Measurements from ENCODE around the gene NRSN1.
"Not testable (repeated sequence)": the region's sequence is repeated elsewhere in the genome, so short reads cannot be mapped to it uniquely, and the experiment has no call there.

Gene NRSN1

DNA sequence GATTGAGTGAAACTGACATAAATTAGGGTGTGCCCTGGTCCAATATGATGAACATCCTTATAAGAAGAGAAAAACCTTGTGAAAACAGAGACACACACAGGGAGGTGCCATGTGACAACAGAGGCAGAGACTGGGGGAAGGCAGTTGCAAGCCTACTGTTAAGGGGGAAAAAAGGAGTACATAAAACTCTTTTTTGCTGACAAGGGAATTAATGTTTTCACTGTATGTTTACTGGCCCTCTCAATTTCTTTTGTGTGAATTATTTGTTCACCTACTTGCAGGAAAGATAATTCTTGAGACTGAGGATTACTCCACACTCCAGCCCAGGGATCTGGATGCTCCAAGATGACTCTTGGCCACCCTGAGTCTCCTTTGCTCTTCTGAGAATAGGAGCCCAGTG lies 12.1 kb upstream of the NRSN1 start:
- Histone ChIP-seq H3K9me3 (no peaks in the 10 kb centered on the region), H3K4me3 (no peak overlapping the region), H3K36me3 (replicated peaks) (no peaks in the 10 kb centered on the region), H3K4me1 (no peaks in the 10 kb centered on the region), H3K27me3 (ENCODE audit: low read depth) (no peaks in the 10 kb centered on the region)
- DNase-seq (ENCODE audit: low spot score in 2 of 2), result no peak
- in situ Hi-C loops (cut with MboI; ENCODE audit: low sequenced_read_pairs), result no loop called here

DNA sequence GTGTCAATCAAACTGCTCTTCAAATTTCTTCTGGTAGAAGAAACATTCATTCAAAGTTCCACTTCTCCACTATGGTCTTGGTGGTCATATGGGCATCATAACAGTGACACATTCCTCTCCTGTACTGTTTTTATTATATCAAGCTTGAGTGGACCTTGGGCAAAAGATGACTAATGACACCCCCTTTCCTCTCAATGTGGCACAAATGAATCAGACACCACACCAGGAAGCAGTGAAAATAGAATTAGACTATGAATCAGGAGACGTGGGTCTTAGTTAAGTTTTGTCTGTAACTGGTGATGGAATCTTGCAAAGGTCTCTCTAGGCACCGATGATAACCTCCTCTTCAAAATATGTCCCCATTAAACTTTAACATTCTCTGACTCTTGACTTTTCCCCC lies 9.0 kb upstream of the NRSN1 start:
- DNase-seq (ENCODE audit: low spot score in 2 of 2), result no peak
- H3K36me3 ChIP-seq (replicated peaks), result no peaks in the 10 kb centered on the region
- no peaks in the 10 kb centered on the region for H3K4me1 ChIP-seq
- in situ Hi-C loops (cut with MboI; ENCODE audit: low sequenced_read_pairs), result no loop called here
- H3K9me3 ChIP-seq, result no peaks in the 10 kb centered on the region
- no peaks in the 10 kb centered on the region for H3K27me3 ChIP-seq (ENCODE audit: low read depth)
- H3K4me3 ChIP-seq, result no peak overlapping the region

DNA sequence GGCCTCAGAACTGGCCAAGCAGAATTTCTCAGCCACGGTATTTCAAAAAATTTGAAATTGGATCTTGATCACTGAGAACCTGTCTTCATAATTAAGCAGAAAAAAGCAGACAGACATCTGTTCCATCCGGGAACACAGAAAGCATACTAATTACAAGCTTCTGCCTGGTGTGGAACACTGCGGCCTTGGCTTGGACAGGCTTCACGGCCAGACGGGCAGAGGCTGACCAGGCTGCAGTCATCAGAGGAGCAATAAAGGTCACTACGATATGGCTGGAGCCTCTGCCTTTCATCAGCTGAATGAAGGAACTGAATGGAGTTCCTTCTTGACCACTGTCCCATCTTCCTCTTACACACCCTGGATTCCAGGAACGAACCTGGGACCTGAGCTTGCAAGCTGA lies 3.9 kb upstream of the NRSN1 start:
- in situ Hi-C loops (cut with MboI; ENCODE audit: low sequenced_read_pairs), result no loop called here
- no peak for DNase-seq (ENCODE audit: low spot score in 2 of 2)
- Histone ChIP-seq H3K4me1 (no peaks in the 10 kb centered on the region), H3K36me3 (replicated peaks) (no peaks in the 10 kb centered on the region), H3K27me3 (ENCODE audit: low read depth) (no peaks in the 10 kb centered on the region), H3K9me3 (no peaks in the 10 kb centered on the region), H3K4me3 (no peak overlapping the region)

DNA sequence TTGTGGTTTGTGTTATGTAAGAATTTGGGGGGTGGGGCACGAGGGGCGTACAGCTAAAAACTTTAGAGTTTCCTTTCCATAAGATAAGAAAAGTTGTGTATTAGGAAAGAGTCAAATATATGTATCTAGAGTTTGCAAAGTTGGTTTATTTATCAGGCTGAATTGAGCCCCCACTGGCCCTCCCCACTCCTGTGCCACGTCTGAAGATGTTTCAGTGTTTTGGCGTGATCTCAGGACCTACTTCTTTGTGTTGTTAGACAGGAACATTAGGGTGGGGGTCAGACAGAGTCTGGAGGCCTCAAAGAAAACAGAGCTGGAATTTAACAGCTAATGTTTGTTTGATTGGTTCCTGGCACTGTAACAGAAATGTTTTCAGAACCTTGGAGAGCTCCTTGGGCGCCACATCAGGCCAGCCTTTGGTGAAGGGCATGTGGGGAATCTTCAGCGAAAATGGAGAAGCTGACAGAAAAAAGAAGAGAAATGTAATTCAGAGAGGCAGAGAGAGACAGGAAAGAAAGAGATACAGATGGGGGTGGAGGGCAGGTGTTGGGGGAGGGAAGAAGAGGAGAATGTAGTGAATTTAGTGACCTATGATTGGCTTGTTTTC lies 674 bp downstream of the NRSN1 start:
- Histone ChIP-seq H3K36me3 (replicated peaks) (no peaks in the 10 kb centered on the region), H3K27me3 (ENCODE audit: low read depth) (no peaks in the 10 kb centered on the region), H3K4me1 (no peaks in the 10 kb centered on the region), H3K9me3 (no peaks in the 10 kb centered on the region), H3K4me3 (no peak overlapping the region)
- in situ Hi-C loops (cut with MboI; ENCODE audit: low sequenced_read_pairs), result no loop called here
- DNase-seq (ENCODE audit: low spot score in 2 of 2), result peak; percentile 13 to 70

DNA sequence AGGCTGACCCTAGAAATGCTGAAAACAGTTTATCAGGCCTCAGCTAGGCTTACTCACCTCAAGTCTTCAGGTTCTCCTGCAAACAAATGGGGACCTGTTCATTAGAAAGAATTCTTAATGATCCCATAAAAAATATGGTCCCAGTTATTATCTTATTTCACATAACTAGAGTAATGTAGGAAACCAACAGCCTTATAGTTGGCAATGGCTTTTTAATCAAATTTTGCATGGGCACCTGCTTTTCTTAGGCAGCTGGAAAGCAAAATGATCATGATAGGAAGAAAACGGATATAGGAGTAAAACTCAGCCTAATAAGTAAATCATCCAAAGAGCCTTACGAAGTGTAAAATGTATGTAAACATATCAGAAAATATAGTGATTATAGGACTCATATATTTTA lies 1.3 kb downstream of the NRSN1 start:
- no peak overlapping the region for H3K4me3 ChIP-seq
- no peaks in the 10 kb centered on the region for H3K4me1 ChIP-seq
- H3K27me3 ChIP-seq (ENCODE audit: low read depth), result no peaks in the 10 kb centered on the region
- in situ Hi-C loops (cut with MboI; ENCODE audit: low sequenced_read_pairs), result no loop called here
- DNase-seq (ENCODE audit: low spot score in 2 of 2), result no peak
- H3K9me3 ChIP-seq, result no peaks in the 10 kb centered on the region
- H3K36me3 ChIP-seq (replicated peaks), result no peaks in the 10 kb centered on the region

DNA sequence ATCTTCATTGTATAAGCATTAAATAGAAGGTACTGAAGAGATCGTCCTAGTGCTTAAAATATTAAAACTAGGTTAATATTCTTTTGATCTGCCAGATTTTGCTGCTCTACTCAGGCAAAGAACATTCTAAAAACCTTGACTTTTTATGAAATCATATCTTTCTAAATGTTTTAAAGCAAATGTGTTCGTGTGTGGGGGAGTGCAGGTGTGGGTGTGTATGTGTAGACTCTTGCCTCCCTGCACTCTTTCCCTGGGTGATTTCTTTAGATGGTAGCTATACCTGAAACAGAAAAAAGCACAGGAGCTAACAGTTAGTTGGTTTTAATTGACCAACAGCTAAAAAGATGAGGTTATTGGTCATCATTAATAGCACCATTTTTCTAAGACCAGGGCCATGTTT lies 5.7 kb downstream of the NRSN1 start:
- no peaks in the 10 kb centered on the region for H3K9me3 ChIP-seq
- H3K4me1 ChIP-seq, result no peaks in the 10 kb centered on the region
- no peaks in the 10 kb centered on the region for H3K27me3 ChIP-seq (ENCODE audit: low read depth)
- H3K4me3 ChIP-seq, result no peak overlapping the region
- no peak for DNase-seq (ENCODE audit: low spot score in 2 of 2)
- in situ Hi-C loops (cut with MboI; ENCODE audit: low sequenced_read_pairs), result no loop called here
- H3K36me3 ChIP-seq (replicated peaks), result no peaks in the 10 kb centered on the region

DNA sequence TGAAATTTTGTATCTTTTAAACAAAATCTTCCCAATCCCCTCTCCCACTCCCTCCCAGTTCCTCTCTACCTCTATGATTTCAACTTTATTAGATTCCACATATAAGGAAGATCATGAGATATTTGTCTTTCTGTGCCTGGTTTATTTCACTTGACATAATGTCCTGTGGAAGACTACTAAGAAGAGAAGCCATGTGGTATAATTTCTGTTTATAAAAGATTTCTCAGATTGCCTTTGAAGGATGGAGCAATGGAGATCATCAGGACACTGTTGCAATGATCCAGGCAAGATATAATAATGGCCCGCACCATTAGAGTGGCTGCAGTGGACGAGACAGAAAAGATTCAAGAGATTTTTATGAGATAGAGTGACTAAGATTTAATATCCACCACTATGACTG lies 13.1 kb downstream of the NRSN1 start:
- in situ Hi-C loops (cut with MboI; ENCODE audit: low sequenced_read_pairs), result no loop called here
- no peaks in the 10 kb centered on the region for H3K36me3 ChIP-seq (replicated peaks)
- H3K4me1 ChIP-seq, result no peaks in the 10 kb centered on the region
- DNase-seq (ENCODE audit: low spot score in 2 of 2), result no peak
- no peaks in the 10 kb centered on the region for H3K27me3 ChIP-seq (ENCODE audit: low read depth)
- H3K4me3 ChIP-seq, result no peak overlapping the region
- H3K9me3 ChIP-seq, result no peaks in the 10 kb centered on the region

DNA sequence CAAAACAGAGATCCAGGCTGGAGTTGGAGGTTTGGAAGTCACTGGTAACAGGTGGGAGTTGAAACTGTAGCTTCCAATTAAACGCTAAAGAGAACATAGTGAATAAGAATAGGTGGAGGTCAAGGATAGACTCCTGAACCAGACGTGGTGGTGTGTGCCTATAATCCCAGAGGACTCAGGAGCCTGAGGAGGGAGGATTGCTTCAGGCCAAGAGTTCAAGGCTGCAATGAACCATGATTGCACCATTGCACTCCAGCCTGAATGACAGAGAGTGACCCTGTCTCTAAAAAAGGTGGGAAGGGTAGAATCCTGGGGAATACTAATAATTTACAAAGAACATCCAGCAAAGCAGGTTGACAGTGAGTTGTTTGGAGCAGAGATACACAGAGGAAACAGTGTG lies 13.6 kb downstream of the NRSN1 start:
- H3K4me1 ChIP-seq, result no peaks in the 10 kb centered on the region
- no peaks in the 10 kb centered on the region for H3K27me3 ChIP-seq (ENCODE audit: low read depth)
- H3K4me3 ChIP-seq, result no peak overlapping the region
- H3K36me3 ChIP-seq (replicated peaks), result no peaks in the 10 kb centered on the region
- DNase-seq (ENCODE audit: low spot score in 2 of 2), result no peak
- no peaks in the 10 kb centered on the region for H3K9me3 ChIP-seq
- in situ Hi-C loops (cut with MboI; ENCODE audit: low sequenced_read_pairs), result no loop called here

DNA sequence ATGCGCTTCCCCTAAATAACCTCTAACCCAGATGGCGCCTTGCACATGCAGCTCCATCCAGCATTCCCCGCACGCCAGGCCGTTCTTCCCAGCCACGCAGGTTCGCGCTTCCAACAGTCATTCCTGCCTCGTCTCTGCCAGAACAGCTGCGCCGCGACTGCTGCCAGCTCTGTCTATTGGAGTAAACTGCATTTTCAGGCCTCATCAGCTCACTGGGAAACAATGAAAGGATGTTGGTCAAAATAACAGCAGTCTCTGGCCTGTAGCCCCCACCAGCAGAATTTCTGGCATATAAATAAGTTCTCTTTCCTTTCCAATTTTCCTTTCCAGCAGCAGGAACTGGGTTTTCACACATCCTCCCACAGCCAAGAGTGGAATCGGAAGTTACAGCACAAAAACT lies 14.6 kb downstream of the NRSN1 start:
- in situ Hi-C loops (cut with MboI; ENCODE audit: low sequenced_read_pairs), result no loop called here
- H3K27me3 ChIP-seq (ENCODE audit: low read depth), result no peaks in the 10 kb centered on the region
- DNase-seq (ENCODE audit: low spot score in 2 of 2), result no peak
- H3K36me3 ChIP-seq (replicated peaks), result no peaks in the 10 kb centered on the region
- H3K4me3 ChIP-seq, result no peak overlapping the region
- no peaks in the 10 kb centered on the region for H3K4me1 ChIP-seq
- H3K9me3 ChIP-seq, result no peaks in the 10 kb centered on the region

DNA sequence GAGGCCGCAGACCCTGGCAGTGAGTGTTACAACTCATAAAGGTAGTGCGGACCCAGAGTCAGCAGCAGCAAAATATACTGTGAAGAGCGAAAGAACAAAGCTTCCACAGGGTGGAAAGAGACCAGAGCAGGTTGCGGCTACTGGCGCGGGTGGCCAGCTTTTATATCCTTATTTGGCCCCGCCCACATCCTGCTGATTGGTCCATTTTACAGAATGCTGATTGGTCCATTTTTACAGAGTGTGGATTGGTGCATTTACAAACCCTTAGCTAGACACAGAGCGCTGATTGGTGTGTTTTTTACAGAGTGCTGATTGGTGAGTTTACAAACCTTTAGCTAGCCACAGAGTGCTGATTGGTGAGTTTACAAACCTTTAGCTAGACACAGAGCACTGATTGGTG lies 16.7 kb downstream of the NRSN1 start:
- H3K4me1 ChIP-seq; H3K36me3 ChIP-seq (replicated peaks); DNase-seq (ENCODE audit: low spot score in 2 of 2); H3K4me3 ChIP-seq; H3K9me3 ChIP-seq; H3K27me3 ChIP-seq (ENCODE audit: low read depth); in situ Hi-C loops (cut with MboI; ENCODE audit: low sequenced_read_pairs): not testable (repeated sequence)

DNA sequence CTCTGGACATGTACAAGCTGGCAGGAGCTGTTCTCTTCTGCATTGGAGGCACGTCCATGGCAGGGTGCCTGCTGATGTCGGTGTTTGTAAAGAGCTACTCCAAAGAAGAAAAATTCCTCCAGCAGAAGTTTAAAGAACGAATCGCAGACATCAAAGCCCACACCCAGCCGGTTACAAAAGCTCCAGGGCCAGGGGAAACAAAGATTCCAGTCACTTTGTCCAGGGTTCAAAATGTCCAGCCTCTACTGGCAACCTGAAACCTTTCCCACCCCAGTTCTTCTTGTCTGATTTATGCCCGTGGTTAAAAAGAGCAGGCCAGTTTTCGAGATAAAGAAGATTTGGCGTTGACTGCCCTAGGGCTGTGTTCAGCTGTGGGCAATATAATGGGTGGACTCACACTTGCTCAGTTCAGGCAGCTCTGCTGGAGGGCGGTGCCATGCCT lies 19.7 kb downstream of the NRSN1 start:
- Histone ChIP-seq H3K4me1 (no peaks in the 10 kb centered on the region), H3K36me3 (replicated peaks) (no peaks in the 10 kb centered on the region), H3K27me3 (ENCODE audit: low read depth) (no peaks in the 10 kb centered on the region), H3K4me3 (no peak overlapping the region), H3K9me3 (no peaks in the 10 kb centered on the region)
- in situ Hi-C loops (cut with MboI; ENCODE audit: low sequenced_read_pairs), result no loop called here
- DNase-seq (ENCODE audit: low spot score in 2 of 2), result no peak

DNA sequence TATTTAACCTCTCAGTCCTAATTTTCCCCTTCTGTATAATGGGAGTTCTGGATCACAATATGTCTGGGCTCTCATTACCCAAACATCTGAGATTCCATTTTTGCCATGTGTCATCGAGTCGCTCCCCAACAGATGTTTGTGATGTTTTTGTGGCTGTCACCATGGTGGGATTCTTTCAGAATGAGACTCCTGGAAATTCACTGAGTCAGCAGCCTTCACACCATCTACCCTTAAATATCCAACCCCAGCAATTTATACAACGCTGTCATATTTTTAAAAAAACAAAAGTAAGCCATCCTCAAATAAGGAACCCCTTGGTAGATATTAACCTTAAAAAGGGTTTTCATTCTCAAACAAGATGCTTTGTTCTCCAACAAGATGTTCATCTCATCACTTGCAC lies 20.9 kb downstream of the NRSN1 start:
- H3K4me3 ChIP-seq, result no peak overlapping the region

DNA sequence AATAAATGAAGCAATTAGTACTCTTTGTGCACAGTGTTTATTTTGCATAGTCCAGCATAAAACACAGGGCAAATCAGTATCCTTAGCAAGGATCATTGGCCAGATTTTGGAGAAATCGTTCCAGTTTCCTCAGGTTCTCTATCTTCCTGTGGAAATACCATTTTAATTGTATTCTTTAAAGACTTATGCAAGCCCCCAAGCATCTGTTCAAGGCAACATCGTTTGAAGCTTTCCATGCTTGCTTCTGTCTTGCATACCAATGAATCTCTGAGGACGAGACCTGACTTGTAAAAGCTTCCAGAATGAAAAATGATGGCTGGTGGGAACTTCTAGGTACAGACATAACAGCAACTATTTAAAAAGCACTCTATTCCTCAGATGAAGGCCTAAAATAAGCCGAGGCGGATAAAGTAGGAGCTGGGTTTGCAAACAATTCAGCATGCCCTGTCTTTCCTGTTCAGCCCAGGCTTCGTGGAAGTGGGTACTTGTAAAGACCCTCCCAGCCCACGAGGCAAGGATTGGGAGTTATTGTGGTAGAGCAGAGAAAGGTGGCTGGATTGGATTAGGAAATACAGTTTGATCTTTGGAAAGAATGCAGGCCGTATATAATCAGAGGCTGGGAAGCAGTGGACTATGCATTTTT lies 21.6 kb downstream of the NRSN1 start:
- no peaks in the 10 kb centered on the region for H3K36me3 ChIP-seq (replicated peaks)
- DNase-seq (ENCODE audit: low spot score in 2 of 2), result no peak
- H3K9me3 ChIP-seq, result no peaks in the 10 kb centered on the region
- no peak overlapping the region for H3K4me3 ChIP-seq
- no peaks in the 10 kb centered on the region for H3K4me1 ChIP-seq
- no peaks in the 10 kb centered on the region for H3K27me3 ChIP-seq (ENCODE audit: low read depth)
- in situ Hi-C loops (cut with MboI; ENCODE audit: low sequenced_read_pairs), result no loop called here

More for the DNA sequence above, 20.9 kb downstream of the NRSN1 start:
- in situ Hi-C loops (cut with MboI; ENCODE audit: low sequenced_read_pairs), result no loop called here
- H3K36me3 ChIP-seq (replicated peaks), result no peaks in the 10 kb centered on the region
- no peaks in the 10 kb centered on the region for H3K9me3 ChIP-seq
- no peaks in the 10 kb centered on the region for H3K4me1 ChIP-seq
- H3K27me3 ChIP-seq (ENCODE audit: low read depth), result no peaks in the 10 kb centered on the region
- DNase-seq (ENCODE audit: low spot score in 2 of 2), result no peak

DNA sequence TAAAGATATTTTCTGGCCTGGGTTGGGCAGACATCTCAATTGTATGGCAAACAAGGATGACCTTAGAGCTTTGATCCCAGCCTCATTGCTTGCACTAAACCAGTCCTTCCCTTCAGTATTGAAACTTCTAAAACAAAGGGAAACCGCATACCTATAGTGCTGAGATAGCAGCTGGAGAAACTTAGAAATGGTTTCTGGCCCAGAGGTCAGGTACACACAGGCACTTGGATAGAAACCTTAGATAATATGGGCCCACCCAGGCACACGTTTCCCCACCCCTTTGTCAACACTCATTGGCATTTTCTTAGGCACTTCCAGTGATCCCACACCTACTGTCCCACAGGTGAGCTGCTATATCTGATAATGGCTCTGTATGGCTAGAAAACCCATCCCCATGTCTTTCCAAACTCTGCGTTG lies 22.1 kb downstream of the NRSN1 start:
- no peaks in the 10 kb centered on the region for H3K27me3 ChIP-seq (ENCODE audit: low read depth)
- DNase-seq (ENCODE audit: low spot score in 2 of 2), result no peak
- no peaks in the 10 kb centered on the region for H3K4me1 ChIP-seq
- in situ Hi-C loops (cut with MboI; ENCODE audit: low sequenced_read_pairs), result no loop called here
- no peaks in the 10 kb centered on the region for H3K9me3 ChIP-seq
- H3K36me3 ChIP-seq (replicated peaks), result no peaks in the 10 kb centered on the region
- no peak overlapping the region for H3K4me3 ChIP-seq

DNA sequence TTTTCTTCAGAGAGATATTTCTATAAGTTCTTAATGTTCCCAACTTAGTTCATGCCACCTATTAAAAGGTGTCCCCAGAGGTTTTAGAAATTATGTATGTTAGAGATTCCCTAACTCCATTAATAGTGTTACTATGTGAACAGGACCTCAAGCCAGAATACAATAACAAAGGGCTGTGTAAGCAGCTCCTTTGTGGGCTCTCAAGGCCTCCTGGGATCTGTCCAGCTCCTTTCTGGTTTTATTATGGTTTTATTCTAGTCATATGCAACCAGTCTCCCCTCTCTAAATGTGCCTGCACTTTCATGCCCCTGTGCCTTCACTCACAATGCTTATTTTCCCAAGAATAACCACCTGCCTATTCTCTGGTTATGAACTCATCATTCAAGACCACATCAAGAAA lies 22.7 kb downstream of the NRSN1 start:
- Histone ChIP-seq H3K4me1 (no peaks in the 10 kb centered on the region), H3K27me3 (ENCODE audit: low read depth) (no peaks in the 10 kb centered on the region), H3K4me3 (no peak overlapping the region), H3K9me3 (no peaks in the 10 kb centered on the region), H3K36me3 (replicated peaks) (no peaks in the 10 kb centered on the region)
- in situ Hi-C loops (cut with MboI; ENCODE audit: low sequenced_read_pairs), result no loop called here
- no peak for DNase-seq (ENCODE audit: low spot score in 2 of 2)
